SU-DHL-6 (cell line): ENCODE measurements around the gene FRAT2.

ENCODE experiments used
- H2AFZ ChIP-seq: fragments of 200-600 bp; sonication (generic); 2 replicates; pipeline ENCODE4 v1.6.1; 2014; ENCODE audit warnings: low read depth, mild to moderate bottlenecking, moderate library complexity, mixed read lengths, antibody characterized with exemption, low read length; ENCODE audit not compliant: severe bottlenecking
- H3F3A ChIP-seq: fragments of 200-600 bp; shearing (Covaris generic); 2 replicates; pipeline ENCODE4 v1.6.0; 2016; ENCODE audit warnings: antibody characterized with exemption, mild to moderate bottlenecking; ENCODE audit not compliant: insufficient read depth
- H3K27ac ChIP-seq: fragments of 200-600 bp; sonication (generic); 2 replicates; pipeline ENCODE4 v1.5.1; 2016; ENCODE audit warnings: low read depth, mild to moderate bottlenecking, low read length, moderate library complexity, mixed read lengths
- H3K27me3 ChIP-seq: fragments of 200-600 bp; sonication (generic), shearing (Covaris generic); 2 replicates; pipeline ENCODE4 v1.6.0; 2014; ENCODE audit warnings: mild to moderate bottlenecking, low read length
- H3K36me3 ChIP-seq: fragments of 200-600 bp; sonication (generic); 2 replicates; pipeline ENCODE4 v1.6.1; 2014; ENCODE audit warnings: mild to moderate bottlenecking, low read length, mixed read lengths
- H3K4me2 ChIP-seq: fragments of 300-600, 200-600 bp; shearing (Covaris generic), sonication (generic); 2 replicates; pipeline ENCODE4 v1.6.0; 2014; ENCODE audit warnings: low read length, low read depth, mild to moderate bottlenecking; ENCODE audit not compliant: poor library complexity, severe bottlenecking
- H3K4me3 ChIP-seq: fragments of 200-600 bp; sonication (generic); 2 replicates; pipeline ENCODE4 v1.5.1; 2014; ENCODE audit warnings: antibody characterized with exemption, low read length, mild to moderate bottlenecking, mixed read lengths; ENCODE audit not compliant: insufficient read depth, poor library complexity, severe bottlenecking
- H3K79me2 ChIP-seq: fragments of 200-600 bp; sonication (generic); 2 replicates; pipeline ENCODE4 v1.6.1; 2014; ENCODE audit warnings: mild to moderate bottlenecking, low read length, moderate library complexity; ENCODE audit not compliant: insufficient read depth
- H3K9ac ChIP-seq: fragments of 200-600 bp; sonication (generic); 2 replicates; pipeline ENCODE4 v1.7.0; 2014; ENCODE audit warnings: mild to moderate bottlenecking, low read length
- H3K9me2 ChIP-seq: fragments of 200-600 bp; sonication (generic); replicated peaks from 2 replicates; pipeline ENCODE4 v1.6.1; 2014; ENCODE audit warnings: low read length; ENCODE audit not compliant: insufficient read depth
- H3K9me3 ChIP-seq: fragments of 200-600 bp; sonication (generic); 2 replicates; pipeline ENCODE4 v1.6.1; 2014; ENCODE audit warnings: low read length, mixed read lengths; ENCODE audit not compliant: insufficient read depth
- H4K20me1 ChIP-seq: fragments of 200-600 bp; sonication (generic); 2 replicates; pipeline ENCODE4 v1.6.1; 2014; ENCODE audit warnings: low read depth, mild to moderate bottlenecking, antibody characterized with exemption, low read length, moderate library complexity, mixed read lengths
- EZH2phosphoT487 ChIP-seq: fragments of 200-600 bp; sonication (generic), shearing (Covaris generic); conservative IDR thresholded peaks from 2 replicates; pipeline ENCODE4 v1.6.1; 2018; ENCODE audit warnings: mild to moderate bottlenecking, antibody characterized with exemption, low read length, moderate library complexity, mixed read lengths
- TF ChIP-seq, protein P1 (sequence below): fragments of 200-600 bp; sonication (generic); IDR thresholded peaks from one replicate; pipeline ENCODE4 v1.5.1; 2017; ENCODE audit warnings: antibody characterized with exemption, mild to moderate bottlenecking, low read length, moderate library complexity; ENCODE audit not compliant: insufficient read depth, poor library complexity, severe bottlenecking

The FRAT2 gene

GRCh38 chr10:97338041-97338440 lies 3.5 kb upstream of the FRAT2 start:
- Histone ChIP-seq H3K27ac (no peak overlapping the region), H3K9ac (no peak overlapping the region), H2AFZ (no peak overlapping the region), H3K27me3 (no peaks in the 10 kb centered on the region), H3K9me3 (no peaks in the 10 kb centered on the region), H4K20me1 (no peaks in the 10 kb centered on the region), H3K9me2 (no peaks in the 10 kb centered on the region), H3K36me3 (no peaks in the 10 kb centered on the region), H3K79me2 (no peaks in the 10 kb centered on the region), H3K4me3 (no peak overlapping the region), H3K4me2 (no peak overlapping the region), H3F3A (peaks cover 11% of the 10 kb centered on the region; the same call in 1 of the 2 replicates)
- TF ChIP-seq, protein P1, sequence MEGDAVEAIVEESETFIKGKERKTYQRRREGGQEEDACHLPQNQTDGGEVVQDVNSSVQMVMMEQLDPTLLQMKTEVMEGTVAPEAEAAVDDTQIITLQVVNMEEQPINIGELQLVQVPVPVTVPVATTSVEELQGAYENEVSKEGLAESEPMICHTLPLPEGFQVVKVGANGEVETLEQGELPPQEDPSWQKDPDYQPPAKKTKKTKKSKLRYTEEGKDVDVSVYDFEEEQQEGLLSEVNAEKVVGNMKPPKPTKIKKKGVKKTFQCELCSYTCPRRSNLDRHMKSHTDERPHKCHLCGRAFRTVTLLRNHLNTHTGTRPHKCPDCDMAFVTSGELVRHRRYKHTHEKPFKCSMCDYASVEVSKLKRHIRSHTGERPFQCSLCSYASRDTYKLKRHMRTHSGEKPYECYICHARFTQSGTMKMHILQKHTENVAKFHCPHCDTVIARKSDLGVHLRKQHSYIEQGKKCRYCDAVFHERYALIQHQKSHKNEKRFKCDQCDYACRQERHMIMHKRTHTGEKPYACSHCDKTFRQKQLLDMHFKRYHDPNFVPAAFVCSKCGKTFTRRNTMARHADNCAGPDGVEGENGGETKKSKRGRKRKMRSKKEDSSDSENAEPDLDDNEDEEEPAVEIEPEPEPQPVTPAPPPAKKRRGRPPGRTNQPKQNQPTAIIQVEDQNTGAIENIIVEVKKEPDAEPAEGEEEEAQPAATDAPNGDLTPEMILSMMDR: no peak
- TF ChIP-seq EZH2phosphoT487: no peak

- TF ChIP-seq, protein P1: no peak
- Histone ChIP-seq H3K9ac (no peak overlapping the region), H3K36me3 (no peaks in the 10 kb centered on the region), H3K4me3 (no peak overlapping the region), H3K4me2 (no peak overlapping the region), H4K20me1 (no peaks in the 10 kb centered on the region), H3K79me2 (no peaks in the 10 kb centered on the region), H3K9me2 (no peaks in the 10 kb centered on the region), H3F3A (peaks cover 11% of the 10 kb centered on the region; the same call in 1 of the 2 replicates), H3K27me3 (no peaks in the 10 kb centered on the region), H3K27ac (no peak overlapping the region), H2AFZ (no peak overlapping the region), H3K9me3 (no peaks in the 10 kb centered on the region)
Measured at GRCh38 chr10:97336942-97337831, 2.7 kb upstream of the FRAT2 start.

DNA sequence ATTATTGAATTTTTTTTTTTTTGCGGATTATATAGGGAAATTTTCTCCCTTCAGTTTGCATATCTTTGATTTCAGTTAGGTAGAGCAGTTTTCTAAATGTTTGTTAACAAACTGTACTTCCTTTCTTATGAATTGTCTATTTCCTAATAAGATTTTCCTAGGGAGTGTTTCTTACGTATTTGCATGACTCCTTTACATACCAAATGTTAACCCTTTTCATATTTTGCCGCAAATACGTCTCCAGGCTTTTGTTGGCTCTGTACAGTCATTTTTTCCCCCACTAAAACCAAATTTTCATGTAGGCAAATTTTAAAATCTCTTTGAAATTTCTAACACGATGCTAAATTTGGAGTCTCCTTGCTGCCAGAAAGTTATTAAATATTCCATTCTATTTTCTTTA lies 1.9 kb upstream of the FRAT2 start:
- H4K20me1 ChIP-seq: no peaks in the 10 kb centered on the region
- H3K9me2 ChIP-seq: no peaks in the 10 kb centered on the region
- no peaks in the 10 kb centered on the region for H3K9me3 ChIP-seq
- H2AFZ ChIP-seq: no peak overlapping the region
- peaks cover 11% of the 10 kb centered on the region; the same call in 1 of the 2 replicates for H3F3A ChIP-seq
- no peak overlapping the region for H3K4me3 ChIP-seq
- TF ChIP-seq, protein P1: no peak
- no peak for TF ChIP-seq EZH2phosphoT487
- H3K36me3 ChIP-seq: no peaks in the 10 kb centered on the region
- no peaks in the 10 kb centered on the region for H3K27me3 ChIP-seq
- H3K79me2 ChIP-seq: no peaks in the 10 kb centered on the region
- H3K27ac ChIP-seq: no peak overlapping the region
- H3K4me2 ChIP-seq: no peak overlapping the region
- H3K9ac ChIP-seq: no peak overlapping the region
